Measurements from ENCODE around the gene PTPRM.

DNA sequence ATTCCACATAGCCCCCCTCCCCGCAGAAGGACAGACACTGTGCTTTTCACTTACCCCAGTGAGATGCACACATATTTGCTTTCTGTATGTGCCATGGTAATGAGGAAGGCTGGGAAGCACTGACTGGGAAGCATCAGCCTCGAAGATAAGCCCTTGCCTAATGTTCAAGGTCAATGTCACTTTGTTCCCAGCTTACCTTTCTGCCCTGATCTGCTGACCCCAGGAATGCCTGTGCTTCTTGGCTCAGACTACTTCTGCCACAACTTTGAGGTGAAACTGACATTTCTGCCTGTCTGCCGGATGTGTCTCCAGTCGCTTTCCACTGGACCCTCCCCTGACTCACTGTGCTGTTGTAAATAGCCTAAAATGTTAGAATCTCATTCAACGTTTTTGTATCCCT lies 183.8 kb downstream of the PTPRM start:
- no peak for TF ChIP-seq POLR2A (IDR thresholded peaks at IDR 0.05; ENCODE audit: extremely low read depth, insufficient read length)
- TF ChIP-seq, protein P1, sequence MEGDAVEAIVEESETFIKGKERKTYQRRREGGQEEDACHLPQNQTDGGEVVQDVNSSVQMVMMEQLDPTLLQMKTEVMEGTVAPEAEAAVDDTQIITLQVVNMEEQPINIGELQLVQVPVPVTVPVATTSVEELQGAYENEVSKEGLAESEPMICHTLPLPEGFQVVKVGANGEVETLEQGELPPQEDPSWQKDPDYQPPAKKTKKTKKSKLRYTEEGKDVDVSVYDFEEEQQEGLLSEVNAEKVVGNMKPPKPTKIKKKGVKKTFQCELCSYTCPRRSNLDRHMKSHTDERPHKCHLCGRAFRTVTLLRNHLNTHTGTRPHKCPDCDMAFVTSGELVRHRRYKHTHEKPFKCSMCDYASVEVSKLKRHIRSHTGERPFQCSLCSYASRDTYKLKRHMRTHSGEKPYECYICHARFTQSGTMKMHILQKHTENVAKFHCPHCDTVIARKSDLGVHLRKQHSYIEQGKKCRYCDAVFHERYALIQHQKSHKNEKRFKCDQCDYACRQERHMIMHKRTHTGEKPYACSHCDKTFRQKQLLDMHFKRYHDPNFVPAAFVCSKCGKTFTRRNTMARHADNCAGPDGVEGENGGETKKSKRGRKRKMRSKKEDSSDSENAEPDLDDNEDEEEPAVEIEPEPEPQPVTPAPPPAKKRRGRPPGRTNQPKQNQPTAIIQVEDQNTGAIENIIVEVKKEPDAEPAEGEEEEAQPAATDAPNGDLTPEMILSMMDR (IDR thresholded peaks at IDR 0.05; ENCODE audit: low read depth, low read length): no peak
- TF ChIP-seq, protein P2, sequence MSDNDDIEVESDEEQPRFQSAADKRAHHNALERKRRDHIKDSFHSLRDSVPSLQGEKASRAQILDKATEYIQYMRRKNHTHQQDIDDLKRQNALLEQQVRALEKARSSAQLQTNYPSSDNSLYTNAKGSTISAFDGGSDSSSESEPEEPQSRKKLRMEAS (IDR thresholded peaks at IDR 0.05; ENCODE audit: low read depth, low read length): no peak
